NK-92 (cell line): Measurements from ENCODE around the gene STAM.

Experiments
- DNase-seq: peaks from one replicate; lab custom pipeline; 2025; ENCODE audit not compliant: unreplicated experiment; lab: John Stamatoyannopoulos, UW

STAM gene

DNA sequence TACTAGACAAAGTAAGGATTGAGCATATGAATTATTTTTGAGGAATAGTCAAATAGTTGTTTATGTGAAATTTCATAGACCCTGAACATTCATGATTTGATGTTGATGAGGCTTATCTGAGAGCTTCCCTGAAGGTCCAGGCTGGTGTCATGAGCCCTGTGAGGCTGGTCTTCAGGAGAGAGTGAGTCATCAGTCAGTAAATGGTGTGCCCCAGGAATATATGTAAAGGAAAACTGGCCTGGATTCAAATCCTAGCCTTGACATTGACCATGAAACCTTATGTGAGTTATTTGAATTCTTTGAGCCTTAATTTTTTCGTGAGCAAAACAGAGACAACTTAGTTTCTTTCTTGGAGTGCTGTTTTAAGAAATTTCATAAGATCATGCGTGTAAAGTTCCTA lies 114.2 kb downstream of the STAM start:
- no peak for DNase-seq

DNA sequence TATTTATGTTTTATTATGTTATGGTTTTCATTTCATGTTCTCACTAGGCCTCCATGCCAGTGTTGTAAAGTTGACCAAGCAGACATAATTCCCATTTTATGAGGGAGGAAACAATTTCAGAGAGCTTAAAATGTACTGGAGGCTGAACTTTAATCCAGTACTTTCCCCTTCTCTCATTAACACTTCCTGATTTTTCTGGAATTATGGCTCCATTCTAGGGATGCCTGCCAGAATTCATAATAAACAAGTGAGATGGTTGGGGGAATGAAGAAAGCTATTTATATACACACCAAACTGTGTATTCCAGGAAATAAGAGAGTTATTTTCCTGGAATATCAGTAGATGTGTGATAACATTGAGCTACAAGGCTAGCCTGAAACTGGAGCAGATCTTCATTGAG lies 114.9 kb downstream of the STAM start:
- DNase-seq = no peak

DNA sequence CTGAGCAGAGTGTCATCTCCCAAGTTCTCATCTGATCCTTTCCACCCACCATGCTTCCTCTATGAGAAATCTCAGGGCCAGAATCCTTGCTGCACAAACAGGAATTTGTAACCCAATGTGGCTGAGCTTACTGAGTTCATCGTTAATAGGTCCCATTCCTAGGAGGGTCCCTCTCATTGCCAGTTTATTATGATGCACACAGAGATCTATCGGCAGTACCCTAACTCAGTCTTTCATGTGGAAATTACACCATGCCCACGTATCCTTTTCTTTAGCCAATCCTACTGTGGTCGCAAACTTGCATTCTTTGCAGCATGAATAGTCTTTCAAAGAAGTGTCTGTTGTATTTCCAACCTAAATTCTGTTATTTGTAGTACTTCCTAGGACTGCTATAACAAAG lies 120.2 kb downstream of the STAM start:
- no peak for DNase-seq

DNA sequence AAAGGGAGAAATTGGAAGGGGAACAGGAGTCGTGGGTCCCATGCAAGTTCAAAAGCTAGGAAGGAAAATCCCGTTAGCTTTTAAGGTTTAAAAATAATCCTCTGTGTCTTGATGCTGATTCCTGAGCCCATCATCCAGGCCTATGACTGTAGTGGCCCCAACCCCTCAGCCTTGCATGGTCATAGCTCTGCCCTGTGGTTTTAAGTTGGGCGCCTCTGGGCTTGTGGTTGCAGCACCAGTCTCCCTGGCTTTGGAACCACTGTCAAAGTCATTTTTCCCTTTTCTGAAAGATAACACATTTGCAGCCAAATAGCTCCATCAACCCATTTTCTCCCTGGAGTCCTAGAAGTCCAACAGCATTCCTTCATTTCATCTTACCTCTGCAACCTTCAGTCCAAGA lies 121.7 kb downstream of the STAM start:
- no peak for DNase-seq
